Pancreas (tissue), 10 donors: ENCODE data around the gene HNMT. TPM values are rescaled to one million over a fixed set of nuclear protein-coding genes. Genes with fewer than 3 reads are reported as not detected.
"Not testable (repeated sequence)": the region's sequence is repeated elsewhere in the genome, so short reads cannot be mapped to it uniquely, and the experiment has no call there.

Experiments
- ATAC-seq, 4 donors: fragments of 200-7000 bp; cut with Tn5 transposase; one replicate each; pipeline versions ENCODE4 v1.8.0 to v1.9.1; 2020; ENCODE audit warnings: mild to moderate bottlenecking in 4 of 4, moderate library complexity in 4 of 4
- DNase-seq, 6 donors: peaks; one replicate each; pipeline ENCODE4 v3.0.0-alpha.2; 2020
- FAIRE-seq: peaks from 2 replicates; lab custom pipeline; 2012; peaks lifted over from hg19 to GRCh38; lab: Jason Lieb, UNC
- H3K27ac ChIP-seq, 4 donors: fragments of 200-600 bp; sonication (generic); 1 replicate in 3 of 4; 2 replicates in 1 of 4; pipeline versions ENCODE4 v1.5.0 to v1.8.0; 2020
- H3K27me3 ChIP-seq, 4 donors: fragments of 200-600 bp; one replicate each; pipeline ENCODE4 v1.8.0; 2021
- H3K36me3 ChIP-seq, 3 donors: fragments of 200-600 bp; sonication (generic) in 1 of 3; one replicate each; pipeline versions ENCODE4 v1.5.0 to v1.8.0; 2020 to 2021
- H3K4me1 ChIP-seq, 3 donors: fragments of 200-600 bp; one replicate each; pipeline ENCODE4 v1.8.0; 2021
- H3K4me3 ChIP-seq, 4 donors: fragments of 200-600 bp; sonication (generic) in 2 of 4; one replicate each; pipeline versions ENCODE4 v1.5.0 to v1.8.0; 2020 to 2021
- H3K9me3 ChIP-seq, 4 donors: fragments of 200-600 bp; one replicate each; pipeline ENCODE4 v1.8.0; 2021
- WGBS, 2 donors: extraction: QIAGEN DNeasy Blood & Tissue Kit; methylation state at CpG; one replicate each; pipeline ENCODE4 v1.1.7; 2013; 5-methylcytosine and 5-hydroxymethylcytosine counted together
- intact Hi-C, 3 donors: fragments of 100-400 bp; cut with DNase I; formaldehyde crosslinking; loops; one replicate each; pipeline versions ENCODE4 v1.11.1 to v1.14.2; 2022
- polyA plus RNA-seq, 2 donors: library from polyadenylated mRNA; stranded (reverse); fragments of 200-250 nt; gene quantifications; one replicate each; pipeline ENCODE4 v1.2.3, GENCODE V29; 2013
- total RNA-seq, 6 donors: library from RNA; stranded (reverse); fragmentation: NEBNext Ultra II Directional in 4 of 6; extraction: Animal tissue kit (Norgen Biotek cat#: 25700) in 4 of 6; gene quantifications; one replicate each; pipeline versions ENCODE4 v1.2.1 to v1.2.4, GENCODE V29; 2021 to 2023
- TF ChIP-seq, protein P1 (sequence below), 4 donors: fragments of 200-600 bp; sonication (generic) in 3 of 4; IDR thresholded peaks; one replicate each; pipeline versions ENCODE4 v1.5.0 to v1.8.0; 2021; ENCODE audit warnings: antibody characterized with exemption in 4 of 4
- donor health status: healthy with polysubstance abuse.
- donor health status: DM: no; HTN: no; CAD: no; lungs with moderate emphysema.
- donor health status: DM: no; HTN: no; CAD: no.
- donor health status: control.
- donor health status: control.
- donor health status: Bipolar disorder and iron deficiency.
- donor health status: DM: yes; HTN: yes; CAD: no.
- donor health status: DM: no; HTN: no; CAD: no.
- donor health status: DM: no; HTN: no; CAD: no.
- donor health status: DM: yes; HTN: yes; CAD: no.

HNMT gene
- total RNA-seq, result 10 to 100 TPM; 14.8 to 44.6 (median 20.4) TPM
- 10 to 100 TPM; 32.7 to 40.0 TPM for polyA plus RNA-seq

- peak within 1 kb of the TSS; percentile 7 to 54 (median 38) for H3K4me3 ChIP-seq
- no peaks in the 10 kb centered on the region for H3K9me3 ChIP-seq
- H3K27ac ChIP-seq, result peak within 1 kb of the TSS; percentile 62 to 92 (median 88)
- 1 to 3% methylated on average over 15 of the region's 15 CpGs for WGBS, 2 donors
- ATAC-seq (peak; percentile 80 to 88 (median 85)), FAIRE-seq (peak; percentile 72), DNase-seq (peak; percentile 25 to 63 (median 45))
- TF ChIP-seq, protein P1, sequence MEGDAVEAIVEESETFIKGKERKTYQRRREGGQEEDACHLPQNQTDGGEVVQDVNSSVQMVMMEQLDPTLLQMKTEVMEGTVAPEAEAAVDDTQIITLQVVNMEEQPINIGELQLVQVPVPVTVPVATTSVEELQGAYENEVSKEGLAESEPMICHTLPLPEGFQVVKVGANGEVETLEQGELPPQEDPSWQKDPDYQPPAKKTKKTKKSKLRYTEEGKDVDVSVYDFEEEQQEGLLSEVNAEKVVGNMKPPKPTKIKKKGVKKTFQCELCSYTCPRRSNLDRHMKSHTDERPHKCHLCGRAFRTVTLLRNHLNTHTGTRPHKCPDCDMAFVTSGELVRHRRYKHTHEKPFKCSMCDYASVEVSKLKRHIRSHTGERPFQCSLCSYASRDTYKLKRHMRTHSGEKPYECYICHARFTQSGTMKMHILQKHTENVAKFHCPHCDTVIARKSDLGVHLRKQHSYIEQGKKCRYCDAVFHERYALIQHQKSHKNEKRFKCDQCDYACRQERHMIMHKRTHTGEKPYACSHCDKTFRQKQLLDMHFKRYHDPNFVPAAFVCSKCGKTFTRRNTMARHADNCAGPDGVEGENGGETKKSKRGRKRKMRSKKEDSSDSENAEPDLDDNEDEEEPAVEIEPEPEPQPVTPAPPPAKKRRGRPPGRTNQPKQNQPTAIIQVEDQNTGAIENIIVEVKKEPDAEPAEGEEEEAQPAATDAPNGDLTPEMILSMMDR (IDR thresholded peaks at IDR 0.05), result no peak
- no peaks in the 10 kb centered on the region for H3K36me3 ChIP-seq
- H3K27me3 ChIP-seq, result no peaks in the 10 kb centered on the region
- peaks cover 5 to 14% (median 9%) of the 10 kb centered on the region in 3 donors for H3K4me1 ChIP-seq
- intact Hi-C loops, result no loop called here
Observed at GRCh38 chr2:137964066-137964858, at the start of gene HNMT. Gene HNMT (plus strand): TSS chr2:137964473. CDS start chr2:137964492, 19 bp downstream.

DNA sequence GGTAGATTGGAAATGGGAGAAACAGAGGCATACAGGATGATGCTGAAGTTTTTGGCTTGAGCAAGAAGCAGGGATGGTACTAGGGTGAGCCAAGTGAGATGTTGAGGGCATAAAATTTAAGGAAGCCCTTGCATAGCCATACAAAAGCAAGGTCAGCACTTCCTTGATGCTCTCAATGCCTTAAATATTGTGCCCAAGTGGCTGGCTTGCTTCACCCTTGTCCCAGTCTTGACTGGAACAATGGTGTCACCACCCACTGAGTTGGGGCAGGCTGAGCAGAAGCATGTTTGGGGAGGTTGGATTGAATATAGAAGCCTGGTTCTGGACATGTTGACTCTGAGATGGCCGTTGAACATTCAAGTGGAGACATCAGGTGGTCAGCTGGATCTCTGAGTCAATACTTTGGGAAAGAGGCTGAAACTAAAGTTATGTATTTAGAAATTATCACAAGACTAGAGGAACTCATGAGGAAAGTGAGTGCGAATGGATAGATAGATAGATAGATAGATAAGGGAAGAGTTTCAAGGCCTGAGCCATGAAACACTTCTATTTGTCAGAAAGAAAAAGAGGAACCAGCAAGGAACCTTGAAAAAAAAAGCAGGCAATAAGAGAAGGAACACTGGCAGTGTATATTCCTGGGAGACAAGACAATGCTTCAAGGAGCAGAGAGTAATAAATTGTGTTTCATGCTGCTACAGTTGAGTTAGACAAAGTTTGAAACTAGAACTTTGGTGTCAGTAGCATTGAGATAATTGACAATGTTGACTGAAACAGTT is 43.0 kb upstream of the HNMT start:
- no peaks in the 10 kb centered on the region for H3K36me3 ChIP-seq
- H3K27ac ChIP-seq, result no peak overlapping the region
- H3K27me3 ChIP-seq, result no peaks in the 10 kb centered on the region
- intact Hi-C loops, result no loop called here
- FAIRE-seq (no peak), DNase-seq (no peak), ATAC-seq (no peak)
- H3K4me1 ChIP-seq, result no peaks in the 10 kb centered on the region
- TF ChIP-seq, protein P1 (IDR thresholded peaks at IDR 0.05), result no peak
- H3K4me3 ChIP-seq, result no peak overlapping the region
- 67 to 71% methylated on average over 2 of the region's 2 CpGs for WGBS, 2 donors
- H3K9me3 ChIP-seq, result no peaks in the 10 kb centered on the region

GRCh38 chr2:137922171-137922570 is 42.1 kb upstream of the HNMT start:
- H3K36me3 ChIP-seq, intact Hi-C loops, H3K4me1 ChIP-seq, FAIRE-seq, H3K9me3 ChIP-seq, H3K4me3 ChIP-seq, DNase-seq, H3K27me3 ChIP-seq, H3K27ac ChIP-seq, ATAC-seq: not testable (repeated sequence)

DNA sequence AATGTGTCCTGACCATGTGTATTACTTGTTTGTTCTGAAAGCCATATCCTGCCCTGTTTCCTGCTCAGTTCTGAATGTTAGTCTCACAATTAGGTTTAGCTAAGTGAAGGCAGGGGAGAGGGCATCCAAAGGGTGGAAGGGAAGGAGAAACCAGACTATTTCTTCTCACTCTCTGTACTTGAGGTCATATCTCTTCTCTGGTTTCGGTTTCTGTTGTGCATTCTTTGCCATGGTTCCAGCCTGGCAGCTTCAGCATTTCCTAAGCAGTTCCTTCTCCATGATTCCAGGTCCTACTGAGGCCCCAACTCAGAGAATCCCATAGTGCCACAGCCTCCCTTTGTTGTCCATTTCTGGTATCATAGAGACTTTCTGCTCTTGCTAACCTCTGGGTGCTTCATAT is 40.3 kb upstream of the HNMT start:
- Histone ChIP-seq H3K4me1 (no peaks in the 10 kb centered on the region), H3K27me3 (no peaks in the 10 kb centered on the region), H3K4me3 (no peak overlapping the region), H3K36me3 (no peaks in the 10 kb centered on the region), H3K27ac (no peak overlapping the region), H3K9me3 (no peaks in the 10 kb centered on the region)
- TF ChIP-seq, protein P1 (IDR thresholded peaks at IDR 0.05), result no peak
- DNase-seq (no peak), FAIRE-seq (no peak), ATAC-seq (no peak)
- intact Hi-C loops, result no loop called here
- 66 to 87% methylated on average over 1 of the region's 1 CpG for WGBS, 2 donors

DNA sequence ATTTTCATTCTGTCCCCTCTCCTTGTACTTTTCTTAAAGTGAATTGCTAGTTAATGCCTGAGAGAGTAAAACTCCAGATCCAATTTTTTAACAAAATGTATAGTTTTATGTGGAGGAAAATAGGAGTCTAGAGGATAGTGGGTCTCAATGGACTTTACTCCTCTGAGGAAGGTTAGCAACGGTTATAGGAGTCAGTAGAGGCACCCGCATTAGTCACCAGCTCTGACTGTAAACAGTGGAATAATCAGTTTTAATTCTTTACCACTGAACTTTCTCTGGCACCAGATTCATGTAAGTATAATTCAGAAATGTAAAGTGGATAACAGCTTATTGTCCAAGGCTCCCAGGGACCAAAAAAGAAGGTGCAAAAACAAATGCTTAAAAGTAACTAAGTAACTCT is 38.7 kb upstream of the HNMT start:
- TF ChIP-seq, protein P1 (IDR thresholded peaks at IDR 0.05), result no peak
- ATAC-seq (no peak), DNase-seq (no peak), FAIRE-seq (no peak)
- 79 to 83% methylated on average over 2 of the region's 2 CpGs for WGBS, 2 donors
- H3K27ac ChIP-seq, result no peak overlapping the region
- no peaks in the 10 kb centered on the region for H3K27me3 ChIP-seq
- no peaks in the 10 kb centered on the region for H3K4me1 ChIP-seq
- H3K36me3 ChIP-seq, result no peaks in the 10 kb centered on the region
- no peak overlapping the region for H3K4me3 ChIP-seq
- no peaks in the 10 kb centered on the region for H3K9me3 ChIP-seq
- intact Hi-C loops, result no loop called here
